Esophagus squamous epithelium (tissue), 4 donors: ENCODE measurements around the gene CD79B.

ENCODE experiments used
- POLR2A ChIP-seq, 4 donors: fragments of 450-650 bp; IDR thresholded peaks; one replicate each; pipeline ENCODE4 v1.6.1; 2017; ENCODE audit warnings: antibody characterized with exemption in 4 of 4, mild to moderate bottlenecking in 4 of 4, moderate library complexity in 3 of 4
- TF ChIP-seq, protein P1 (sequence below), 6 experiments: fragments of 450-650 bp in 4 of 6; fragments of 200-600 bp in 2 of 6; sonication (generic) in 2 of 6; IDR thresholded peaks; one replicate each; pipeline ENCODE4 v1.5.1; 2016 to 2019; ENCODE audit warnings: antibody characterized with exemption in 6 of 6, mild to moderate bottlenecking in 4 of 6, moderate library complexity in 4 of 6

DNA sequence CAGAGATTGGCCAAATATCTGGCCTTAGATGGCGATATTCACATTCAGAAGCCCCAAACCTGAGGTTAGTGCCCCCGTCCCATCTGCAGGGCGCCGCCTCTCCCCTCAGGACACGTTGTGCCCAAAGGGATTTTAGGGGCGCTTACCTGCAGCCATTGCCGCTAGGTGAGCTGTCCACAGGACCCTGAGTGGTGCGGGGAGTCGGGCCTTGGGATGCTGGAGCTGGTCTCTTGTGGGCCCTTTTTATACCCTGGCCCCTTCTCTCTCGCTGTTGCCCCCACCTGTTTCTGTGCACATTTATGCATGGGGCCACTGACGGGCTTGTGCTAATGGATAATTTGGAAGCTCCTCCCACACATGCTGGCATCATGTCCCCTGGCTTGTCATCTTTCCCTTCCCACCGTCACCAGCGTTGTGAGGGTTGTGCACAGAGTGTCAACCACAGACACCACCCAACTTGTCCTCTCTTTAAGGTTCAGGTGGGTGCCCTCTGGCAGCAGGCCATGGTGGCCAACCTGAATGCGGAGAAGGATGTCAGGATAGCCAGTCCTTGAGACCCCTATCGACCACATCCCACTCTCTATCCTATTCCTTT is 21.0 kb downstream of the CD79B start, which contains the start of gene CSHL1:
- TF ChIP-seq, protein P1, sequence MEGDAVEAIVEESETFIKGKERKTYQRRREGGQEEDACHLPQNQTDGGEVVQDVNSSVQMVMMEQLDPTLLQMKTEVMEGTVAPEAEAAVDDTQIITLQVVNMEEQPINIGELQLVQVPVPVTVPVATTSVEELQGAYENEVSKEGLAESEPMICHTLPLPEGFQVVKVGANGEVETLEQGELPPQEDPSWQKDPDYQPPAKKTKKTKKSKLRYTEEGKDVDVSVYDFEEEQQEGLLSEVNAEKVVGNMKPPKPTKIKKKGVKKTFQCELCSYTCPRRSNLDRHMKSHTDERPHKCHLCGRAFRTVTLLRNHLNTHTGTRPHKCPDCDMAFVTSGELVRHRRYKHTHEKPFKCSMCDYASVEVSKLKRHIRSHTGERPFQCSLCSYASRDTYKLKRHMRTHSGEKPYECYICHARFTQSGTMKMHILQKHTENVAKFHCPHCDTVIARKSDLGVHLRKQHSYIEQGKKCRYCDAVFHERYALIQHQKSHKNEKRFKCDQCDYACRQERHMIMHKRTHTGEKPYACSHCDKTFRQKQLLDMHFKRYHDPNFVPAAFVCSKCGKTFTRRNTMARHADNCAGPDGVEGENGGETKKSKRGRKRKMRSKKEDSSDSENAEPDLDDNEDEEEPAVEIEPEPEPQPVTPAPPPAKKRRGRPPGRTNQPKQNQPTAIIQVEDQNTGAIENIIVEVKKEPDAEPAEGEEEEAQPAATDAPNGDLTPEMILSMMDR (IDR thresholded peaks at IDR 0.05) = no peak
- no peak for TF ChIP-seq POLR2A (IDR thresholded peaks at IDR 0.05)
